Endothelial cell of umbilical vein (primary cell): ENCODE results near the gene EXOC6. TPM values are rescaled to one million over a fixed set of nuclear protein-coding genes. Genes with fewer than 3 reads are reported as not detected.
A peak's percentile ranks its signal among the peaks of the same experiment; 100 is the strongest.

Experiments
- BruUV-seq: library from RNA; stranded (reverse); fragments of 400-500 nt; replicated peaks from 2 replicates; lab custom pipeline; 2021; lab: Mats Ljungman, UMichigan
- CTCF ChIA-PET: fragments of 300-600, 350-600 bp; sonication (Branson Sonifier 250); formaldehyde crosslinking; loops from one replicate; lab custom pipeline; 2021; ENCODE audit warnings: antibody characterized with exemption, inconsistent platforms; lab: Charles Lee
- POLR2A ChIA-PET: fragments of 300-600, 350-600 bp; sonication (Branson Sonifier 250); formaldehyde crosslinking; loops from one replicate; lab custom pipeline; 2021; ENCODE audit warnings: antibody characterized with exemption, inconsistent platforms; lab: Charles Lee
- DNase-seq: peaks from one replicate; pipeline ENCODE4 v3.0.0-alpha.2; 2011; ENCODE audit warnings: low read depth, low spot score
- FAIRE-seq: peaks from 2 replicates; lab custom pipeline; 2011; peaks lifted over from hg19 to GRCh38; lab: Jason Lieb, UNC
- H2AFZ ChIP-seq: 2 replicates; pipeline ENCODE4 v1.6.0; 2012; ENCODE audit warnings: low read depth, low read length, control low read depth, inconsistent platforms
- H3K27ac ChIP-seq: 2 replicates; pipeline ENCODE4 v1.5.1; 2011; ENCODE audit warnings: low read depth, mild to moderate bottlenecking, control low read depth, low read length, moderate library complexity; ENCODE audit not compliant: insufficient read depth
- H3K27me3 ChIP-seq, 2 experiments: 2 replicates each; pipeline versions ENCODE4 v1.6.0 to v1.6.1; 2011; ENCODE audit warnings: low read length in 2 of 2, mixed read lengths in 1 of 2; ENCODE audit not compliant: control insufficient read depth in 2 of 2, insufficient read depth in 2 of 2
- H3K36me3 ChIP-seq, 2 experiments: 2 replicates in 1 of 2; 3 replicates in 1 of 2; pipeline ENCODE4 v1.5.1; 2011; ENCODE audit warnings: low read length in 2 of 2, mild to moderate bottlenecking in 1 of 2, moderate library complexity in 1 of 2; ENCODE audit not compliant: control insufficient read depth in 2 of 2, insufficient read depth in 2 of 2; ENCODE audit errors: extremely low read depth in 1 of 2
- H3K4me1 ChIP-seq: 3 replicates; pipeline ENCODE4 v1.5.1; 2011; ENCODE audit warnings: mild to moderate bottlenecking, low read length; ENCODE audit not compliant: control insufficient read depth, insufficient read depth; ENCODE audit errors: extremely low read depth
- H3K4me2 ChIP-seq: 2 replicates; pipeline ENCODE4 v1.6.1; 2011; ENCODE audit warnings: low read length, control low read depth, mixed read lengths; ENCODE audit not compliant: insufficient read depth
- H3K4me3 ChIP-seq, 3 experiments: fragments of 200-600 bp in 1 of 3; sonication (generic), shearing (Covaris generic) in 1 of 3; replicated peaks in 1 of 3; 2 replicates each; pipeline ENCODE4 v1.5.1; 2011 to 2016; ENCODE audit warnings: control low read depth in 3 of 3, low read length in 3 of 3, mild to moderate bottlenecking in 2 of 3, inconsistent platforms in 1 of 3, low read depth in 1 of 3, moderate library complexity in 1 of 3; ENCODE audit not compliant: insufficient read depth in 1 of 3
- H3K79me2 ChIP-seq: 2 replicates; pipeline ENCODE4 v1.6.0; 2012; ENCODE audit warnings: low read length, inconsistent platforms; ENCODE audit not compliant: control insufficient read depth, insufficient read depth
- H3K9ac ChIP-seq: replicated peaks from 2 replicates; pipeline ENCODE3; 2011; ENCODE audit warnings: low read length, control low read depth; ENCODE audit not compliant: insufficient read depth; ENCODE audit errors: extremely low read depth
- H3K9me1 ChIP-seq: replicated peaks from 3 replicates; pipeline ENCODE4 v1.6.0; 2011; ENCODE audit warnings: mild to moderate bottlenecking, low read length; ENCODE audit not compliant: control insufficient read depth, insufficient read depth; ENCODE audit errors: extremely low read depth
- H3K9me3 ChIP-seq: replicated peaks from 2 replicates; pipeline ENCODE4 v1.5.1; 2012; ENCODE audit warnings: low read length, inconsistent platforms; ENCODE audit not compliant: control insufficient read depth, insufficient read depth
- H4K20me1 ChIP-seq: replicated peaks from 2 replicates; pipeline ENCODE3; 2011; ENCODE audit warnings: mild to moderate bottlenecking, low read length; ENCODE audit not compliant: control insufficient read depth, insufficient read depth; ENCODE audit errors: extremely low read depth
- EZH2 ChIP-seq: IDR thresholded peaks from 2 replicates; pipeline ENCODE4 v1.6.1; 2012; ENCODE audit warnings: borderline replicate concordance, low read depth, mild to moderate bottlenecking, moderate library complexity, low read length, inconsistent platforms; ENCODE audit not compliant: severe bottlenecking
- FOS ChIP-seq: IDR thresholded peaks from 2 replicates; pipeline ENCODE4 v1.6.1; 2011; ENCODE audit warnings: mild to moderate bottlenecking, low read length, moderate library complexity, borderline replicate concordance; ENCODE audit not compliant: insufficient read depth
- JUN ChIP-seq: IDR thresholded peaks from 2 replicates; pipeline ENCODE4 v1.6.1; 2011; ENCODE audit warnings: borderline replicate concordance, low read depth; ENCODE audit not compliant: insufficient read length, insufficient read depth
- MYC ChIP-seq: IDR thresholded peaks from one replicate; pipeline ENCODE4 v1.6.1; 2011; ENCODE audit warnings: mild to moderate bottlenecking, low read depth, low read length
- POLR2A ChIP-seq: IDR thresholded peaks from 2 replicates; pipeline ENCODE4 v1.6.1; 2012; ENCODE audit warnings: low read depth, mild to moderate bottlenecking, control low read depth, low read length
- POLR2AphosphoS5 ChIP-seq: IDR thresholded peaks from 2 replicates; pipeline ENCODE4 v1.6.1; 2012; ENCODE audit warnings: low read depth, mild to moderate bottlenecking, control low read depth, low read length, moderate library complexity; ENCODE audit not compliant: insufficient read depth
- dilution Hi-C: fragments of 300-500 bp; cut with MboI; formaldehyde crosslinking; loops from one replicate; pipeline ENCODE4 v1.15.0; 2019; ENCODE audit warnings: low sequenced_read_pairs; ENCODE audit not compliant: extremely low pct_ligation_motif_present
- intact Hi-C: fragments of 100-400 bp; cut with micrococcal nuclease; formaldehyde crosslinking; loops from one replicate; pipeline ENCODE4 v1.10.0; 2022
- polyA plus RNA-seq, 4 experiments: library from polyadenylated mRNA; depleted of rRNA in 3 of 4; stranded (reverse) in 3 of 4; unstranded in 1 of 4; fragments of >200 nt; gene quantifications; 2 replicates each; pipeline versions ENCODE4 v1.2.1 to v1.2.3, GENCODE V29; 2011 to 2012; ENCODE audit warnings: missing spikeins in 1 of 4
- total RNA-seq: library from RNA; stranded (reverse); gene quantifications from 2 replicates; pipeline ENCODE4 v1.2.3, GENCODE V29; 2021
- TF ChIP-seq, protein P1 (sequence below): IDR thresholded peaks from 2 replicates; pipeline ENCODE4 v1.6.1; 2011; ENCODE audit not compliant: insufficient read depth, insufficient read length
- TF ChIP-seq, protein P2 (sequence below), 2 donors: IDR thresholded peaks; 1 replicate in 1 of 2; 2 replicates in 1 of 2; pipeline ENCODE4 v1.5.1; 2011; ENCODE audit warnings: low read length in 2 of 2, mild to moderate bottlenecking in 2 of 2, moderate library complexity in 2 of 2, control low read depth in 1 of 2, inconsistent platforms in 1 of 2, low read depth in 1 of 2; ENCODE audit not compliant: insufficient read depth in 1 of 2; ENCODE audit errors: extremely low read depth in 1 of 2

EXOC6 gene
- total and polyA plus RNA-seq, 2 donors (not counting 3 experiments of a cell fraction or from before 2014, with no cell fraction given), result 72.6 to 108 TPM

DNA sequence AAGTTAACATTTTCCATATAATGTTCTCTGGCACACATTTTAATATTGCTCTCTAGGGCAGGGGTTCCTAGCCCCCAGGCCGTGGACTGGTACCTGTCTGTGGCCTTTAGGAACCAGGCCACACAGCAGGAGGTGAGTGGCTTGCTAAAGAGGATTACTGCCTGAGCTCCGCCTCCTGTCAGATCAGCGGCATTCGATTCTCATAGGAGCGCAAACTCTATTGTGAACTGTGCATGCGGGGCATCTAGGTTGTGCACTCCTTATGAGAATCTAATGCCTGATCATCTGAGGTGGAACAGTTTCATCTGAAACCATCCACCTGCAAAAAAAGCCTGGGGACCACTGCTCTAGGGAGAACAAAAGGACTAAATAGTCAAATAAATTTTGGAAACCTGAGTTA is 65.7 kb downstream of the EXOC6 start:
- CTCF ChIA-PET, result interaction anchor here (1.0 to 3.1 kb wide), 2 partner anchors 9 kb away, joined by 3 to 11 read pairs; no protein-coding TSS in a partner anchor
- FAIRE-seq, result no peak
- no peaks in the 10 kb centered on the region for H3K9me1 ChIP-seq
- peaks cover 2% of the 10 kb centered on the region for H3K4me1 ChIP-seq
- no peaks in the 10 kb centered on the region for H3K79me2 ChIP-seq
- intact Hi-C loops (no loop called here), dilution Hi-C loops (no loop called here)
- H4K20me1 ChIP-seq, result no peaks in the 10 kb centered on the region
- H3K9me3 ChIP-seq, result no peaks in the 10 kb centered on the region
- H3K9ac ChIP-seq, result no peak overlapping the region
- no peak overlapping the region for H3K4me2 ChIP-seq
- no peak overlapping the region for H2AFZ ChIP-seq
- TF ChIP-seq, protein P1, sequence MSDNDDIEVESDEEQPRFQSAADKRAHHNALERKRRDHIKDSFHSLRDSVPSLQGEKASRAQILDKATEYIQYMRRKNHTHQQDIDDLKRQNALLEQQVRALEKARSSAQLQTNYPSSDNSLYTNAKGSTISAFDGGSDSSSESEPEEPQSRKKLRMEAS, result no peak
- no TSS peak for BruUV-seq
- no peak overlapping the region for H3K4me3 ChIP-seq
- POLR2A ChIA-PET, result no interaction called here
- peaks cover 15% of the 10 kb centered on the region in 2 experiments for H3K36me3 ChIP-seq
- H3K27ac ChIP-seq, result no peak overlapping the region
- no peak for DNase-seq
- no peaks in the 10 kb centered on the region for H3K27me3 ChIP-seq

DNA sequence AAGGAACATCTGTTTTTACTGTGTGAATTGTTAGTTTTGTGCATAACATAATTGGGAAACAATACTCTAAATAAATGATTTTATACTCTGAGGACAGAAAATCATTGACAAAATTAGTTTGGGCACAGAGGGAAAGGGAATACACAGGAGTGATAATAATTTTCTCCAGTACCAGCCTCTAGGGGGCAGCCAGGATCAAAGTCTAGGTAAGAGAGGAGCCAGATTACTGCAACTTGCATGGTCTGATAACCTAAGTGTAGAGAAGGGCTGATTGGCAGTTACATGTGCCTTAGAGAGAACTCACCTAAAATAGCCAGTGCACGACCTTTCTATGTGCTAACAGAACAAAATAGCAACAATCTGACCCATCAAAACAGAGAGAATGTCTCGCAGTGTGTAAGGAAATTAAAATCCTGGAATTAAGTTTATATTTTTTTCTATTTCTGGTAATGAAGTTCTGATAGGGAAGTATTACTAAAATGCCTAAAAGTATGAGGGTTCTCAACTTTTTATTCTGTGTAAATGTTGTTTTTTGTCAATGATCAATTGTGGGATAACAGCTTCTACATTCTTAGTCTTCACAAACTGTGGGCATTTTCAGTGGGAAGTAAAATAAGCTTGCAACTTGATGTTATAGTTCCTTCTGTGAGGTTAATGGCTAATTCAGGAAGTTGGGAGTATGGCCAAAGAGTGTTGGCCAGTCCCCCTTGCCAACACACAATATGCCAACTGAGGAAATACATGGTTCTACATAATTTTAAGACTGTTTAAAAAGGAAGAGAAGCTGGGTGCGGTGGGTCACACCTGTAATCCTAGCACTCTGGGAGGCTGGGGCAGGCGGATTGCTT is 66.4 kb downstream of the EXOC6 start:
- intact Hi-C loops, result no loop called here
- Histone ChIP-seq H3K27me3 (no peaks in the 10 kb centered on the region), H3K9me1 (no peaks in the 10 kb centered on the region), H3K79me2 (no peaks in the 10 kb centered on the region), H3K4me1 (peaks cover 2% of the 10 kb centered on the region), H3K4me2 (no peak overlapping the region), H3K9ac (no peak overlapping the region), H3K9me3 (no peaks in the 10 kb centered on the region), H2AFZ (no peak overlapping the region), H3K4me3 (no peak overlapping the region), H4K20me1 (no peaks in the 10 kb centered on the region), H3K36me3 (peaks cover 15 to 19% of the 10 kb centered on the region in 2 experiments), H3K27ac (no peak overlapping the region)
- FAIRE-seq, result no peak
- DNase-seq, result peak; percentile 57
- no peak for TF ChIP-seq FOS
- no peak for TF ChIP-seq JUN
- TF ChIP-seq MYC, result no peak
- TF ChIP-seq POLR2AphosphoS5, result no peak
- TF ChIP-seq POLR2A, result no peak
- no peak for TF ChIP-seq EZH2
- TF ChIP-seq, protein P2, sequence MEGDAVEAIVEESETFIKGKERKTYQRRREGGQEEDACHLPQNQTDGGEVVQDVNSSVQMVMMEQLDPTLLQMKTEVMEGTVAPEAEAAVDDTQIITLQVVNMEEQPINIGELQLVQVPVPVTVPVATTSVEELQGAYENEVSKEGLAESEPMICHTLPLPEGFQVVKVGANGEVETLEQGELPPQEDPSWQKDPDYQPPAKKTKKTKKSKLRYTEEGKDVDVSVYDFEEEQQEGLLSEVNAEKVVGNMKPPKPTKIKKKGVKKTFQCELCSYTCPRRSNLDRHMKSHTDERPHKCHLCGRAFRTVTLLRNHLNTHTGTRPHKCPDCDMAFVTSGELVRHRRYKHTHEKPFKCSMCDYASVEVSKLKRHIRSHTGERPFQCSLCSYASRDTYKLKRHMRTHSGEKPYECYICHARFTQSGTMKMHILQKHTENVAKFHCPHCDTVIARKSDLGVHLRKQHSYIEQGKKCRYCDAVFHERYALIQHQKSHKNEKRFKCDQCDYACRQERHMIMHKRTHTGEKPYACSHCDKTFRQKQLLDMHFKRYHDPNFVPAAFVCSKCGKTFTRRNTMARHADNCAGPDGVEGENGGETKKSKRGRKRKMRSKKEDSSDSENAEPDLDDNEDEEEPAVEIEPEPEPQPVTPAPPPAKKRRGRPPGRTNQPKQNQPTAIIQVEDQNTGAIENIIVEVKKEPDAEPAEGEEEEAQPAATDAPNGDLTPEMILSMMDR (IDR thresholded peaks at IDR 0.05; ENCODE audit: extremely low read depth in 1 of 2, insufficient read depth in 1 of 2, low read depth in 1 of 2, low read length in 2 of 2), result peak; percentile 62 to 64
- POLR2A ChIA-PET, result no interaction called here
- CTCF ChIA-PET, result interaction anchor here (0.6 to 3.1 kb wide), 3 partner anchors 9 to 13 kb away, joined by 3 to 11 read pairs (median 3); no protein-coding TSS in a partner anchor
- dilution Hi-C loops, result no loop called here
- BruUV-seq, result no TSS peak
